EH (cell line): ENCODE data around the gene TXNRD1.
"Not testable (repeated sequence)": the region's sequence is repeated elsewhere in the genome, so short reads cannot be mapped to it uniquely, and the experiment has no call there.

Source experiments
- DNase-seq: peaks from one replicate; pipeline ENCODE4 v3.0.0-alpha.2; 2015; ENCODE audit warnings: low read depth

Gene TXNRD1

DNA sequence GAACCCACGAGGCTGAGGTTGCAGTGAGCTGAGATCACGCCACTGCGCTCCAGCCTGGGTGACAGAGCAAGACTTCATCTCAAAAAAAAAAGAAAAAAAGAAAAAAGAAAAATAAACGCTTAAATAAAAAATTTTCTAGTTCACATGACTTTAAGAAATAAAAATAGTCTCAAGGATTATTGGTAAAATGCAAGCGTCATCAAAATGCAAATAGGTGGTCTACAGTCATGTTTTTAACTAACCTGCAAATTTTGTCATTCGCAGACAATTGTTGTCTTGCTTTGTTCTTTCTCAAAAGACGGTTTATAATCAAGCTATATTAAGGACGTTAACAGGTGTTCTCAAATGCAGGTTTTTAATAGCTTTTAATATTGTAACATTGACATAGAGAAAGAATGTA lies 22.4 kb downstream of the TXNRD1 start:
- no peak for DNase-seq

GRCh38 chr12:104242546-104243206 lies 27.1 kb downstream of the TXNRD1 start:
- DNase-seq: no peak

DNA sequence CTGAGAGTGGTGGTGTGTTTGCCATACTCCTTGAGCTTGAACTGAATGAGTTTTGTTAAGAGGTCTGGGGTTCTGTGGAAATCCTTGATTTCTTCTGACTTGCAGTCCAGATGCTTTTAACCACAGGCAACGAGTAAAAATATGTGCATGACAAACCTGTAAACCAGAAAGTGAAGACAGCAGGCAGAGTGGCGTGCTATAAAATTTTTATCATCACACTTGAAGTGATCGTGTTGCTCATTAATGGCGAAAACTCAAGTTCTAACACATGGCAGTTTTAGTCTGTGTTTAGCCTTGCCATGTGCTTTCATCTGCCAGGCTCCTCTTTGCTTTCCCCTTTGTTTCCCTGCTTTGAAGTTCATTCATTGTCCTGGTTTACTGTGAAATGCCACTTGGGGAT lies 28.0 kb downstream of the TXNRD1 start:
- peak; percentile 59 for DNase-seq

DNA sequence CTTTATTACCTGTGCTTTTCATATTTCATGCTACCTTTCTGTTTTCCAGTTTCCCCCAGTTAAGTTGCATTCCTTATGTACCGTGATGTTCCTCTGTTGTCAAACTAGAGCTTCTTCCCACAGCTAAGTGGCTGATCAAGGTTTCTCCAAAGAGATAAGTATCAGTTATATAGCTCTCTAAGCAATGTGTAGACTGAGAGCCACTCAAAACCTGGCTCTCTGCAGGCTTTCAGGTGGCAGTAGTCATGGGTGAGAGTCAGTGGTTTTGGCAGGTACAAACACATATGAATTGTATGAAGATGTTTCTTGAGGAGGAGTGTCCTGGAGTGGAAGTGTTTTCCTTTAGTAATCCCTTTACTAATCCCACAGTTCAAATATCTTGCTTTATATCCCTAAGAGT lies 28.4 kb downstream of the TXNRD1 start:
- no peak for DNase-seq

DNA sequence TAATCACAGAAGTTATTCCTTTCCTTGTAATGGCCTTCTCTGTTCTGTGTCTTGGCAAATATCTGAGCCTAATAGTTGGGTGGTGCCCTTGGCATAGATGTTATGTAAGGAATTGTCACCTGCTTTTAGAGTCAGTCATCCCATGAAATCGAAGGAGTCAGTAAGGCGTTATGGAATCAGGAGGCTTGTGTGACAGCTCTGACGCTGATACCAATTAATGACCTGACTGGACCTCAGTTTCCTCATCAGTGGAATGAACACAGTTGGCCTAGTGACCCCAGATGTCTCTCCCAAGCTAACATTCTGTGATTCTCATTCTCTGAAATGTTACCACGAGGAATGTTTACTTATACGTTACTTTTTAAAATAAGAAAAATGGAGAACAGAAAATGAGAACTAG lies 32.1 kb downstream of the TXNRD1 start:
- DNase-seq: no peak

GRCh38 chr12:104248444-104248843 lies 32.9 kb downstream of the TXNRD1 start:
- DNase-seq: no peak

GRCh38 chr12:104249017-104249416 lies 33.4 kb downstream of the TXNRD1 start:
- no peak for DNase-seq

DNA sequence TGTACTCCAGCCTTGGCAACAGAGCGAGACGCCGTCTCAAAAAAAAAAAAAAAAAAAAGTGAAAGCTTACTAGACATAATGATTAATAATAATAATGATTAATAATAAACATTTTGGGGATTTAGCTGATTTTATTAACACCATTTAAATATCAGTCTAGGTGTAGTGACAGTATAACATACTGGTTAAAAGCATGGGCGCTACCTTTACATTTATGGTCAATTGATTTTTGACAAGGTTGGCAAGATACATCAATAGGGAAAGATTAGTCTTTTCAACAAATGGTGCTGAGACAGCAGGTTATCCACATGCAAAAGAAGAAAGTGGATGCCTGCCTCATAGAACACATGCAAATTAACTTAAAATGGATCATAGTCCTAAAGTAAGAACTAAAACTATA lies 34.3 kb downstream of the TXNRD1 start:
- DNase-seq: no peak

- DNase-seq: peak; percentile 49
These were observed 35.0 kb downstream of the TXNRD1 start for GRCh38 chr12:104250366-104251125.

DNA sequence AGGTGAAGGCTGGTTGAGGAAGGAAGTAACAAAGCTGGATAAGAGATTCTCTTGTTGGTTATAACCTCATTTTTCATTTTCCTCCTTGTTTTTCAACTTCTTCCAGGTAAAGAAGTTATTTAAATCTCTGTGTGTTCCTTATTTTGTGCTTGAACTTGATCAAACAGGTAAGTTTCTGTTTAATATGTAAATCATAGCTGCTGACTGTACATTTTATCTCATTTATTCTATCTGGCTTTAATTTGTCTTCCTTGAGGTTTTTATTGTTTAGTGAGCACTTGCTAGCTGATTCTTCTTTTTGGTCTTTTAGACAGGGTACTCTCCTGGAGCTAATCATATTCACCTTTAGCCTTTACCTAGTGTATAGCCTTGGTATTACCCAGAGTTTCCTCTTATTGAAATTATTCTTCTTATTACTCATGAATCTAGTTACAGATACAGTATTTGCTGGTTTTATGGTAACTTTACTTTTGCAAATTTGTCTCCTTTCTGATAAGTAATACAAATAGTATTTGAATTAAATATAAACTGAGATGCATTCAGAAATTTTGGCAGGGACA lies 42.4 kb downstream of the TXNRD1 start:
- no peak for DNase-seq

DNA sequence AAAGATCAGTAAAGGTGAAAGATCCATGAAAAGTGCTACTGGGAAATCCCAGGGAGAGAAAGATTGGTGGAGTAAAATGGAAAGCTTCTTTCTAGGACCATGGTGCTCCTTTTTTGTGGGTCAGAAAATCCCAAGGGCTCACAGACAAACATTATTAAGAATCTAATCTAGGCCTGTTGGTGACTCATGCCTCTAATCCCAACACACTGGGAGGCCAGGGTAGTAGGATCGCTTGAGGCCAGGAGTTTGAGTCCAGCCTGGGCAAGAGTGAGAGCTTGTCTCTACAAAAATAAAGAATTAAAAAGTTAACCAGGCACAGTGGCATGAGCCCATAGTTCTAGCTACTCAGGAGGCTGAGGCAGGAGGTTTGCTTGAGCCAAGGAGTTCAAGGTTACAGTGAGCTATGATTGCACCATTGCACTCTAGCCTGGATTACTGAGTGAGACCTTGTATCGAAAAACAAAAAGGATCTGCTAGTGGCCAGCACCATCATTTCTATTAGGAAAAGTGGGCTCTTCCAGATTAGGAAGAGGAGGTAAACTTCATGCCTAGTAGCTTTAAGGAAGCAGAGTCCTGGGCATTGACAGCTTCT lies 43.0 kb downstream of the TXNRD1 start:
- no peak for DNase-seq

GRCh38 chr12:104263026-104263425 lies 47.4 kb downstream of the TXNRD1 start:
- no peak for DNase-seq

DNA sequence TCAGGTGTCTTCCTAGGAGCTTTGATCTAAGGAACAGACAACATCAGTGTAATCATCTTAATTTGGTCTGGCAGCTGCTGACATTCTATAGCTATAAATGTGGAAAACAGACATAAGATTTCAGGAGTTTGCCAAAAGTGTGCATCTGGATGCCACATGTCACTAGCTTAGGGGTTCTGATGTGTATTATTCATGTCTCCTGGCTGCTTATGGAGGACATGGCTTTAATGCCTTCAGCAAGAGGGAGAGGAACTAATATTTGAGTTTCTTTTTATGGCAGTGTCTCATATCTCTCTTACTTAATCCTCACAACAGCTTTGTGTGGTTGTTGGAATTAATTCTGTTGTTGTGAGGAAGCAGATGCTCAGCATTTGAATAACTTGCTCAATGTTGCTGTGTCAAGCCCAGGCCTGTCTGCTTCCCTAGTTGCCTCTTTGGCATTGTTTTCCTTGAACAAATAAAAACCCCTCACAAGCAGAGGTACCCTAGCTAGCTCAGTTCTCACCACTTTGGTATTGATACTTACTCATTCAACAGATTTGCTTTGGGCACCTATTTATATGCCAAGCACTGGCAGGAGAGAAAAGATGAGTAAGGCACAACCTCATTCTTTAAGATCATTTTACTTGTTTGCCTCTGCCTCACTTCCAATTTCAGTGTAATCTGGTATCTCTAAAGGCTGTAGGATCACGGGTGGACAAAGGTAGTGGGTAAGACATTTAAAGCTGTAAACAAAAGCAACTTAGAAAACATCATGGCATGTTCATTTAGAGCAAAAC lies 48.2 kb downstream of the TXNRD1 start:
- DNase-seq: peak; percentile 81

- DNase-seq: not testable (repeated sequence)
These were observed 49.9 kb downstream of the TXNRD1 start for GRCh38 chr12:104265436-104265835.

GRCh38 chr12:104272938-104273337 lies 57.4 kb downstream of the TXNRD1 start:
- DNase-seq: no peak

GRCh38 chr12:104273503-104273902 lies 57.9 kb downstream of the TXNRD1 start:
- DNase-seq: no peak

DNA sequence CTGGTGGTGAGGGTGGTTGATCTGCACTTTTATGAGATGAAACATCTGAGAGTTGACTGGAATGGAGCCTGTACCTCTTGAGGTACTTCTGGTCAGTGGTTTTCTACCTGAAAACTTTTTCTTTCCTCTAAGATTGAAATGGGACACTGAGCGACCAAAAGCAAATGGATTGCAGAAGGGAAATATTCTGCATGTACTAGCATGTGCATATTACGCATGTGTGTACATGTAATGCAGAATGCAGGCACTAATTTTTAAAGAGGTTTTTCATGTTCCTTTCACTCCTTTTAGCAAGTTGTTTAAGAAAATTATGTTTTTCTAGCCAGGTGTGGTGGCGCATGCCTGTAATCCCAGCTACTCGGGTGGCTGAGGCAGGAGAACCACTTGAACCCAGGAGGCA lies 59.2 kb downstream of the TXNRD1 start:
- DNase-seq: no peak

GRCh38 chr12:104275689-104276088 lies 60.1 kb downstream of the TXNRD1 start:
- DNase-seq: no peak

DNA sequence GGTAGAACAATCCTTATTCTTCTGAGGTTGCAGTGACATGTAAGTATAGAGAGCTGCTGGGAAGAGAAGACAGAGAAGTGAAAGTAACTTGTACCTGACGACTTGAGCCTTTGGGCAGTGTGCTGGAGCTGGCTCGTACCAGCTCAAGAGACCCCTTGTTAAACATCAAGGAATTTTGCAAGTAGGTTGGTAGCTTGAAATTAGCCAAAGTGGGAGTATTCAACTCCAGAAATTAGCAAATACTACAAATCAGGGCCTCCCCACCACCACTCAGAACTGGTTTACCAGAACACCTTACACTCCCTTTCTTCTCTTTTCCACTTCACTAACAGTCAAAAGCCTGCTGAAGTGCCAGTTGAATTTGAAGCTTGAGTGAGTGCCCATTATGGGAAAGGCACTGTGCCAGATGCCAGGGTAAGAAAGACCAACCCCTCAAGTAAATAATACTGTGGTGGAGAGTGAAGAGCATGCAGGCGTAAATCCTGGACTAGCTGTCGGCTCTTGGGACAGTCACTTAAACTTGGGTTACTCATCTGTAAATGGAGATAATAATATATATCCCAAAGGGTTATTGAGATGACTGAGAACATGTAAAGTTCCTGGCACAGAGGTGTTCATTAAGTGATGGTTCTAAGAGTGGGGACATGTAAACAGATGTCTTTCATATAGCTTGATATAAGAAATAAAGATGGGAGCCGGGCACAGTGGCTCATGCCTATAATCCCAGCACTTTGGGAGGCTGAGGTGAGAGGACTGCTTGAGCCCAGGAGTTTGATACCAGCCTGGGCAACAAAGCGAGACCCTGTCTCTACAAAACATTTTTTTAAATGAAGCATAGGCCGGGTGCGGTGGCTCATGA lies 60.9 kb downstream of the TXNRD1 start:
- DNase-seq: no peak

DNA sequence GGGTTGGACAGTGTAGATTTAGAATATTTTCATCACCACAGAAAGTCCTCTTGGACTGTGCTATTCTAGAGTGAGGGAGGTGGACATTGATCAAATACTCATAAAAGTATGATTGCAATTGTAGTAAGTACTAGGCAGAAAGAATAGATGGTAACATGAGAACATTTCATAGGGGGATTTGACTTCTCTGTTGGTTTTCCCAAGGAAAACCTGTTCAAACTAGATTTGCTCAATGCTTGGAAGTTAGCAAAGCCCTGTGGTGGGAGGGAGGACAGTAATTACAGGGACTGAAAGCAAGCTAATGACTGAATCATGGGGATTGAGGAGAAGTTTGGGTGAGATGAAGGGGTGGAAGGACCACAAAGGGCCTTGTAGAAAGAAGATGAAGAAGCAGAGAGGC lies 63.6 kb downstream of the TXNRD1 start:
- DNase-seq: peak; percentile 27

DNA sequence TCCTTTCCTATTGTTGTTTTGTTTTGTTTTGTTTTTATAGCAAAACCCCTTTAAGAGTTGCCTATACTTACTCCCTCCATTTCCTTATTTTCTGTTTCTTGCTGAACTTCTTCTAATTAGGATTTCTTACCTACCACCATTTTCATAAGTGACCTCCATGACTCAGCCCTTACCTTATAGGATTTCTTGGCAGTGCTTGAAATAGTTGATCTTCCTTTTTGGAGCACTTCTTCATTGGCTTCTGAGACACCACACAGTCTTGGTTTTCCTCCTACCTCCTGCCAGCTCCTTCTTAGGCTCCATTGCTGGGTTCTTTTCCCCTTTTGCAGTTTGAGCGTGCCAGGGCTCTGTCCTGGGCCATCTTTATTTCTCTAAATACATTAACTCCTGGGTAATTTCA lies 64.5 kb downstream of the TXNRD1 start:
- DNase-seq: peak; percentile 15
